HG02970 (cell line): ENCODE results near the gene OXLD1.

Experiments
- ATAC-seq: cut with Tn5 transposase; IDR thresholded peaks from one replicate; pipeline ENCODE4 v1.9.1; 2021; ENCODE audit warnings: mild to moderate bottlenecking, moderate library complexity, moderate number of reproducible peaks; ENCODE audit not compliant: unreplicated experiment, low FRiP score

The OXLD1 gene

DNA sequence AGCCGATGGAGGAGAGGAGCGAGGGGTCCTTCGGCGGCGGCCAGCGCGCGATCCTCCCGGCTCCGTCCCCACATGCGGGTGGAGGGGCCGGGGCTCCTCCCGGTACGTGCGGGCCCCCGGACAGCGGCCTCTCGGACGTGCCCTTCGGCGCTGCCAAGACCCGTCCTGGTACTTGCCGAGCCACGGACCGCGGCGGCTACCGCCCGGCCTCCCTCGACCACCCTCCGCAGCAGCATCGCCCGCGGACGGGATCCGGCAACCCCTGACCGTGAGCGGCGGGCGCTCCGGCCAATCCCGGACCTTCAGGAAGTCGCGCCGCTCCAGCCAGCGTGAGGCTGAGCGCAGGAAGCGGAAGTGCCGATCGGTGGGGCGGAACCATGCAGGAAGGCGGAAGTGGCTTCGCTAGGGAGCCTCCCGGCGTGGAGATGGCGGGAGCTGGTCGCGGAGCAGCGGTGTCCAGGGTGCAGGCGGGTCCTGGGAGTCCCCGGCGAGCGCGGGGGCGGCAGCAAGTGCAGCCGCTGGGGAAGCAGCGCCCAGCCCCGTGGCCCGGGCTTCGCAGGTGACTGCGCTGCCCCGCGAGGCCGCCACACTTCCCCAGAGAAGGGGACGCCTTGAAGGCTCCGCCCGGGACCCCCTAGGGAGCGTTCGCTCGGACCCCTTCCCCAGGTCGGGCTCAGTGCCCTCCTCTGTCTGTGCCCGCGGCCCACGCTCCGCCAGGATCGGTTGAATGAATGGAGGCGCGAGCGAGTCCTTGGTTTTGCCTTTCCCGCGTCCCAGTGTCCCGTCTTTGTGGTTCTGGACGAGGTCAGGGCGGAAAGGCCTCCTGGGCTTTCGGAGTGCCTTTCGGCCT, at the start of gene OXLD1, which contains the start of gene CCDC137:
TSS of gene OXLD1 (minus strand) at position 264 of the 850 bp plus-strand sequence. CDS start at position 236, 28 bp downstream.
TSS of gene CCDC137 (plus strand) at position 396 of the 850 bp plus-strand sequence. CDS start at position 426, 30 bp downstream.
- ATAC-seq = peak; percentile 86

DNA sequence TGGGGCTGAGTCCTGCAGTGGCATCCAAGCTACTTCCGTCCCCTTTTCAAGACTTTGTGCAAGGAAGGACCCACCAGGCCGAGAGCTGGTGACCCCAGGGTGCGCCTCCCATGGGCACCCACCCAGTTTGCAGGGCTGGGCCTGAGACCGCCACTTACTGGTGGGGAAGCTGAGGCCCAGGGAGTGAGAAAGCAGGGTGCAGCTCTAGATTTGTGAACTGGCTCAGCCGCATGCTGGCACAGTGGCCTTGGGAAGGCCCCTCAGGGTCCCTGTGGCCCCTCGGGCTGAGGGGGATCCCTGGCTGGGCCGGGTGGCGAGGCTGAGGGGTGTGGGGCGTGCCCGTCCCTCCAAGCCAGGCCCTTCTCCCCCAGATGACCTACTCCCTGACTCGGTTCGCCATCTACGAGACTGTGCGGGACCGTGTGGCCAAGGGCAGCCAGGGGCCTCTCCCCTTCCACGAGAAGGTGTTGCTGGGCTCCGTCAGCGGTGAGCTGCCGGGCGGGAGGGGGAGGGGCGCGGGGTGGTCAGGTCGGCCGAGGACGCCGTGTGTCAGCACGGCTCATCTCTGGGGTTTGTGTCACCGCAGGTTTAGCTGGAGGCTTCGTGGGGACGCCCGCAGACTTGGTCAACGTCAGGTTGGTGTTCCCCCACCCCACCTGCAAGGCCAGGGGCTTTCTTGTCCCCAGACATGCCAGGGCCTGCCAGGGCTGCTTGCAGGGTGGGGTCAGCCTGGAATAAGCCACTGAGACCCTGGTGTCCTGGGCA, 48.9 kb upstream of the OXLD1 start:
- ATAC-seq = no peak

DNA sequence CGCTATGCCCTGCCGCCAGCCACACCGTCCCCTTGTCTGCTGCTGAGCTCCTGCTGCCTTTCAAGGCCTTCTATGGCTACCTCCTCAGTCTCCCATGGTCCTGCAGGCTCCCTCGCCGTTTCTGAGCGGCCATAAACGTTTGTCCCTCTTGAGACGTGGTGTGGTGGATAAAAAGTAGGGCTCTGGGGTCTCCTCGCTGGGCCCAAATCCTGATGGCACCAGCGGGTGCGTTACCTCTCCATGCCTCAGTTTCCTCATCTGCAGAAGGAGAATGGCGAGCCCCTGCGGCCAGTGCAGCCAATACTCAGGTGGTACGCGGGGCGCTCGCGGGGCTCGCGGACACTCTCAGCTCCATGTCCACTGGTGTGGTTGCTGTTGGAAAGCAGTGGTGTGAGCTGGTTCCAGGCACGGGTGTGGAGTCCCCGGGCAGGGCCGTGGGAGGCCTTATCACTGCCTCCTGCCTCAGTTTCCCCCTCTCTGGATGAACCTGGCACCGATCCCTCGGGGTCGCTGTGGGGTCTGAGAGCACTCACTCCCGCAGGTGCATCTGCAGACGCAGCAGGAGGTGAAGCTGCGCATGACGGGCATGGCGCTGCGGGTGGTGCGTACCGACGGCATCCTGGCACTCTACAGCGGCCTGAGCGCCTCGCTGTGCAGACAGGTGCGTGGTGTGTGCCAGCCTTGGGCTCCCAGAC, 48.2 kb upstream of the OXLD1 start:
- no peak for ATAC-seq

DNA sequence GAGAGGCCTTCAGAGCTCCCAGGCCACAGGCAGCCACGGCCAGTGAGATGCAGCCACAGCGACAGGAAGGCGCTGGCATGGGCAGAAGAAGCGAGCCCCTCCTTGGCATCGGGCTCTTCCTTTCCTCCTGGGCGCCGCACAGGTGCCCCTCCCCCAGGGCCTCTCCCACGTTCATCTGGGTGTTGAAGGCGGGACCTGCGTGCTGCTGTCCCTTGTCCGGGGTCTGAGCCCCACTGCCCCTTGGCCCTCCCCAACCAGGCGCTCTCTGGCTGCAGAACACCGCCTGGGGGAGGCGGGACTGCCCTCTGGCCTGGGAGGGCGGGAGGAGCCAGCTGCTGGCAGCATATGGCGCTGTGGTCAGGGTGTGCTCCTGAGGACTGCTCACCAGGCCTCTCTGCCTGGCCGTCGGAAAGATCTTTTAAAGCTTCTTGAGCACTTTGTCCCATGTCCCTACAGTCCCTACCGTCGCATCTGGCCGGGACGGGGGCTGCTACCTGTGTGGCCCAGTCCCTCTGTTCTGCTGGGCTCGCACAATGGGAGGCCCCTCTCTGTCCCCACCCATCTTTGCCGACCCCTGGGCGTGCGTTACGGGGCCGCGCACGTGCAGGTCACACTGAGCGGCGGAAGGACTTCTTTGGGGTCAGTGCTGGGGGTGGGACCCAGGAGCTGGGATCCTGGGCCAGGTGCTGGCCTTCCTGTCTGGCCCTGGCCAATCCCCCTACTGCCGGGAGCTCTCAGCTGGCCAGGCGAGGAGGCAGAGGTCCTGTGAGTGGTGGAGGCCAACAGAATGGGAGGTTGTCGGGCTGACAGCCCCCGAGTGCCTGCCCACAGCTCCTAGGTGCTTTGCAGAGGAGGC, 47.4 kb upstream of the OXLD1 start:
- no peak for ATAC-seq

DNA sequence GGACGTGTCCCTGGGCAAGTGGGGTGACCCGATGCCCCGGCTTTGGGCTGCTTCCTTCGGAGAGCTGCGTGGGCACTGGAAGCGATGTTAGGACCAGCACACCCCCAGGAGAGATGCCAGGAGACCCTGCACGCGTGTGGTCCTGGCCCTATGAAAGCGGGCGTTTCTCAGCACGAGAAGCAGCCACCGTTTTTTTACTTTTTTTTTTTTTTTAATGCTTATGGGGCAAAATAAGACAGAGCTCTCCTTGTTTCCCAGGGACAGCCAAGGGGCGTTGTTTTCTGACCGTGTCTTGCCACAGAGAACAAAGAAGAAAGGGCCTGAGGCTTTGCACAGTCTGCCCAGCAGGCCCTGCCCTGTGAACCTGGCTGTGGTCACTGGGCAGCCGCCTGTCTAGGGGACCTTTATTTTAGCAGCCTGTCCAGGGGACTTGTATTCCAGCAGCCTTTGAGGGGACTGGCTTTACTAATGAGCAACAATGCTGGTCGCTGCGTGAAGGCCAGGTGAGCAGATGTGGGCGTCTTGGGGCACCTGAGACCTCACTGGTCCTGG, 46.7 kb upstream of the OXLD1 start:
- ATAC-seq = no peak

DNA sequence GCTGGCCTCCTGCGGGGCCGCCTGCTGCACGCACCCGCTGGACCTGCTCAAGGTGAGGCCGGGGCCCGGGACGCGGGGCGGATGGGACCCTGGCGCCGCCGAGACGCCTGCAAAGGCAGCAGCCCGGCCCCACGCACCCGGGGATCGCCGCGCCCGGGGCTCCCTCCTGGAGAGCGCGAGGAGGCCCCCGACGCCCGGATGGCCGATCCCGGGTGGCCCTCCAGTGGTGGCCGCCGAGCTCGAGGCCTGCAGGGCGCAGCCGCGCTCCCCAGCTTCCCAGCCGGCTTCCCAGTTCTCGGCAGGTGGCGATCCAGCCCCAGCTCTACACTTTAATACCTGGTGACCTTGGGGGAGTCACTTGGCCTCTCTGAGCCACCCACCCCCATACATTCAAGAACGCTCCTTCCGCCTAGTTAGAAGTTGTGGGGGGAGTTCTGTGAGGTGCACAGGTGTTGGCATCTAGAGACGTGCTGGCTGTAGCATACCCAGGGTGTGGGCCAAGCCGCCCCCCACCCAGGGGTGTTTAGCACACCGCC, 46.1 kb upstream of the OXLD1 start:
- peak; percentile 24 for ATAC-seq

DNA sequence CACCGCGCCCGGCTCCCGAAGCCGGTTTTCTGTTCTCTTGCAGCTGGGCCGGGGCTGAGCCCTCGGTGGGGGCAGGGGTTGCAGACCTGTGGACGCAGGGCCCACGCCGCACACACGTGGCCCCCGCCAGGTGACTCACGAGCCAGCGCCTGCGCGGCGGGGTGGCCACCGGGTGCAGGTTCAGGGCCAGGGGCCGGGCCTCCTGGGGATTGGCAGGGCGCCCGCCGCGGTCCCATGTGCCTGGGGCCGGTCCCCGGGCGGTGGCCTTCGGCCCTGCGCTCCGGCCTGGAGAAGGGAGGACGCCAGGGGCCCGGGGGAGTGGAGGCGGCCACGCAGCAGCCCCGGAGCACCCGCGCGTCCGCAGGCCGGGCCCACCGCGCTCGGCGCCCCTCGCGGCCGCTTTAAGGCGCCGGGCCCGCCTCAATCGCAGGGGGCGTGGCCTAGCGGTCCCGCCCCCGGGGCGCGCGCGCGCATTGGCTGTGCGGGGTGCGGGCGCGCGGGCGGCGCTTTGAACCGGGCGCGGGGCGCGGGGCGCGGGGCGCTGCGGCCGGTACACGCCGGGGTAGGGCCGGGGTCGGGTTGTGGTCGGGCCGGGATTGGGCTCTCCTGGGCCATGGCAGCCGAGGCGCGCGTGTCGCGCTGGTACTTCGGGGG, 45.5 kb upstream of the OXLD1 start, which contains the start of gene SLC25A10:
TSS of gene SLC25A10 (plus strand) at position 471 of the 654 bp plus-strand sequence. CDS start at position 614, 143 bp downstream.
- peak; percentile 74 for ATAC-seq

DNA sequence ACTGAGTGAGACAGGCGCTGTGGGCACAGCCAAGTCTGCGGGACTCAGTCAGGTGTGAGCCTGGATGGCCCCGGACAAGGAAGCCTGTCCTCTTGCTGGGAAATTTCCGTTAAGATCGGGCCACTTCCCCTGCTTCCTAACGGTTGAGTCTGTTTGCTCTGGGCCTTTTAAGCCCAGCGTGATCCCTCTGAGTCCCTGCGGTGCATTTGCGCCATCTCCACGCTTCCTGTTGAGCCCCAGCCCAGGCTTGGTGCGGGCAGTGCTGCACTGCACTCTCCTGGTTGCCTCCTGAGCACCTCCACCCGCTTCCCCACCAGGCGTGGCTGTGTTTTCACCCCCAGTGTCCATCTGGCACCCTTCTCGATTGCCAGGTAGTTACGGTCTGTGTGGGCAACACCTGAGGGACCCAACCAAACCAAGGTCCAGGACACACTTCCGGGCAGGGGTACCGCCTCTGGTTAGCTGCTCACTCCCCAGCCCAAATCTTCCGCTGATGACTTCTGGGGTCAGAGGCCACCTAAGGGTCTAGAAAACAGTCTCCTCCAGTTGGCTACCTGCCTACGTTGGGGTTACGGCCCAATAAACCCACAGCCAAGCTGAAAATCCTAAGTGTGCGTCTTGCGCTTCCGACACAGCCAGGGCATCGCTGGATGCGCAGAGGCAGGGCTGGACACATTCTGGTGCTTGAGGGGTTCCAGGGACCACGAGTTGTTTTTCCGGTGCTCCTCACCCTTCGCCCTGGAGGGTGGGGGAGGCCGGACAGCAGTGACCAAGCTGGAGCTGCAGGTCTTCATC, 44.3 kb upstream of the OXLD1 start:
- ATAC-seq = no peak

DNA sequence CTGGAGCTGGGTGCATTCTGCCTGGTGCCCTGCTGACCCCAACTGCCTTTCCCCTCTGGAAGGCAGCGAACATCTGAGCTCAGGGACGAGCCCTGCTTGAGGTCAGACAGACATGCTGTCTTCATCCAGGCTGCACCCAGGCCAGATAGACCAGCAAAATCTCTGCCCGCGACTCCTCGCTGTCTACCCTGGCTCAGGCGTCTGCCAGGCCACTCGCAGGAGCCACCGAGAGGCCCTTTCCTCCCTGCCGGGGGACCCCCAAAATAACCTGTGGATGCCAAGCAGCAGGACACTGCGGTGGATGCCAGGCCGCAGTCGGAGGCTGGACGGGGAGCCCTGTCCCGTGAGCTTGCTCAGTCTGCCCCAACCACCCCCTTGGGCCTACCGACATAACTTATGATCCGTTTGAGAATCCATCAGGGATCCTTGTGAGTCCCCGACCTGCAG, 42.4 kb upstream of the OXLD1 start:
- ATAC-seq = no peak

DNA sequence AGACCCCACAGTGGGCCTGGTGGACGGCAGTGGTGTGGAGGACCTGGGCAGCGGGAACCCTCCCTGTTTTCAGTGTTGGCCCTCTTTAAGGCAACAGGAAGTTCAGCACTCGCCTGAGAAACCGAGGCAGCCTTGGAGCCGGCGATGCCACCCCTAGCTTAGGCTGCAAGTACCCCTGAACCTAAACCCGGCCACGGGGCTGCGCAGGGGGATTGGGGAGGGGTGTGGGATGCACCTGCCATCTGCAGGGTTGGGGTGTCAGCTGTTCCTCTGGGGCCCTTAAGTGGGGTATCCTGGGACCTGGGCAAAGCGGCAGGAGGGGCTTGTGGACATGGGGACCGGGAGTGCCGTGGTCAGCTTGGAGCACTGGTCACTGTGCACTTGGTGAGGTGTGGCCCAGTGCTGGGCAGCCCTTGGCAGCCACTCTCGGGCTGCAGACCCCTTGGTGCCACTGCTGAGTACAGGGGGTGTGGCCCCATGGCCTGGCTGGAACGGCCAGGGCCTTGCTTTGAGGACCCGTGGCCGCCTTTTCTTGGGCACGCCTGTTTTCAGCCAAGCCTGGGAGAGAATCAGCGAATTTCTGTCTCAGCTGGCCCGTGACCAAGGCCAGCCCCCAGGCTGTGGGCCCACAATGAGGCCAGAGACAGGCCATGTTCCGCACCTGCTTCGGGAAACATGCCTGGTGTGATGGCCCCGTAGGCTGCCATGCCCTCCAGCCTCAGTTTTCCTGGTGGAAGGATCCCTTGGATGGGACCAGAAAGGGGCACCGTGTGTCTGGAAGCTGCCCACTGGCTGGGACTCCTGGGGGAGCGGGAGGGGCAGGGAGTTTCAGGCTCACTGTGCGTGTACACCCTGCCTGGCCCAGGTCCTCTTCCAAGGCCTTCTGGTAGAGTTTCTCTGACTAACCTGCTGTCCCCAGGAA, 41.6 kb upstream of the OXLD1 start:
- no peak for ATAC-seq

DNA sequence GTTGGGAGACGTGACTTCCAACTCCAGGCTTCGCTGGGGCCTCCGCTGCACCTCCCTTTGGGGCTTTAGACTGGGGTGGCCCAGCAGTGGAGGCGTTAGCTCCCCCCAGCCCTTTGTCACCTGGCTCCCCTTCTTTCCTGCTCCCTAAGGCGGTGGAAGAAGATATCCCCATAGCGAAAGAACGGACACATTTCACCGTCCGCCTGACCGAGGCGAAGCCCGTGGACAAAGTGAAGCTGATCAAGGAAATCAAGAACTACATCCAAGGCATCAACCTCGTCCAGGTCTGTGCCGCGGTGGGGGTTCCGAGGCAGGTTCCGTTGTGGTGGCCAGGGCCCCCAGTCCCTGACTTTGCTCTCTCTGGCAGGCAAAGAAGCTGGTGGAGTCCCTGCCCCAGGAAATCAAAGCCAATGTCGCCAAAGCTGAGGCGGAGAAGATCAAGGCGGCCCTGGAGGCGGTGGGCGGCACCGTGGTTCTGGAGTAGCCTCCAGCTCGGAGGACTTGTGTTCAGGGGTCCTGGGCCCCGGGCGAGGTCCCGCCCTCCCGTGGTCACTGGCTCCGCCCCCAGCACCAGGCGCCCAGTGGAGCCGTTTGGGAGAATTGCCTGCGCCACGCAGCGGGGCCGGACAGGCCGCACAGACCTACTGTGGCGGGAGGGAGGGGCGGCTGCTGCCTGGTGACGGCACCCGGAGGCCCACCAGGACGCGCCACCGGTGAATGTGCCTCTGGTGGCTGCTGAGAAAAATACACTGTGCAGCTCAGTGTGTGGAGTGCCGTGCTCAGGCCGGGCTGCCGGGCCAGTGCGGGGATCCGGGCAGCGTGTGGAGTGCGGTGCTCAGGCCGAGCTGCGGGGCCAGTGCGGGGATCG, 40.6 kb upstream of the OXLD1 start:
- no peak for ATAC-seq

DNA sequence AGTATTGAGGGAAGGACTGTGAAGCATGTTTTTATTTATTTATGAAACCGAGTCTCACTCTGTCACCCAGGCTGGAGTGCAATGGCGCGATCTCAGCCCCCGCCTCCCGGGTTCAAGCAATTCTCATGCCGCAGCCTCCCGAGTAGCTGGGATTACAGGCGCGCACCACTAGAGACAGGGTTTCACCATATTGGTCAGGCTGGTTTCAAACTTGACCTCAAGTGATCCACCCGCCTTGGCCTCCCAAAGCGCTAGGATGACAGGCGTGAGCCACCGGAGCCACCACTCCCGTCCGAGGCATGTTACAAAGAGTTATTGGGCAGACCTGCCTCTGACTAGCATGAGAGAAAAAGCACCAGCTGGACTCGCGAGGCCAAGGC, 39.8 kb upstream of the OXLD1 start:
- no peak for ATAC-seq

DNA sequence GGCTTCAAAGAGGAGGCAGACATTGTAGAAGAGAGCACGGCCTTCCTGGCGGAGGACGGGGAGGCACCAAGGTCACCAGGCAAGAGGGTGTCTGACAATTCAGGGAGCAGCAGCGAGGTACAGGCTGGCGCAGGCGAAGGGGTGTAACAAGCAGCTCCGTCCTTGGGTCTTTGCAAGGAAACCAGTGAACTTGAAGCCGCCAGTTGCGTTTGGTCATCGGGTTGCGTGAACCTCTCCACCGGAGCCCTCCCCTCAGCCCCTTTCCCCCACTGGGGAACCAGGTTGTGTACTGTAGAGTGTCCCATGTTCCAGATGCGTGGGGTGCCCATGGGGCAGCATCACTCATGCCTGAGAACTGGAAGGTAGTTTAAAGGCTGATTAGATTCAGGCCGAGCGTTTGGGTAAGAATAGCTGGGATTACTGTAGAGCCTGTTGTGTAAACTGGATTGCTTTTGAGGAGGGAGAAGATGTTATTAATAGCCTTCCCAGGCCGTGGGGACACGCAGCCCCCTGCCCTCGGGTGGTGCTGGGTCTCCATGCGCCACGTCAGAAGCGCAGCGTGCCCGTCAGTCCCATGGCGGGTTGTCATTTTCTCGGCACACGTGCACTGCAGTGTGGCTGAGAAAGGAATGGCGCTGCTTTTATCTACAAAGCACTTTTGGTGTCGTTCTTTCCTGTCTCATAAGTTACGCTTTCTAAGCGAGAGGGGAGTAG, 39.3 kb upstream of the OXLD1 start:
- no peak for ATAC-seq

DNA sequence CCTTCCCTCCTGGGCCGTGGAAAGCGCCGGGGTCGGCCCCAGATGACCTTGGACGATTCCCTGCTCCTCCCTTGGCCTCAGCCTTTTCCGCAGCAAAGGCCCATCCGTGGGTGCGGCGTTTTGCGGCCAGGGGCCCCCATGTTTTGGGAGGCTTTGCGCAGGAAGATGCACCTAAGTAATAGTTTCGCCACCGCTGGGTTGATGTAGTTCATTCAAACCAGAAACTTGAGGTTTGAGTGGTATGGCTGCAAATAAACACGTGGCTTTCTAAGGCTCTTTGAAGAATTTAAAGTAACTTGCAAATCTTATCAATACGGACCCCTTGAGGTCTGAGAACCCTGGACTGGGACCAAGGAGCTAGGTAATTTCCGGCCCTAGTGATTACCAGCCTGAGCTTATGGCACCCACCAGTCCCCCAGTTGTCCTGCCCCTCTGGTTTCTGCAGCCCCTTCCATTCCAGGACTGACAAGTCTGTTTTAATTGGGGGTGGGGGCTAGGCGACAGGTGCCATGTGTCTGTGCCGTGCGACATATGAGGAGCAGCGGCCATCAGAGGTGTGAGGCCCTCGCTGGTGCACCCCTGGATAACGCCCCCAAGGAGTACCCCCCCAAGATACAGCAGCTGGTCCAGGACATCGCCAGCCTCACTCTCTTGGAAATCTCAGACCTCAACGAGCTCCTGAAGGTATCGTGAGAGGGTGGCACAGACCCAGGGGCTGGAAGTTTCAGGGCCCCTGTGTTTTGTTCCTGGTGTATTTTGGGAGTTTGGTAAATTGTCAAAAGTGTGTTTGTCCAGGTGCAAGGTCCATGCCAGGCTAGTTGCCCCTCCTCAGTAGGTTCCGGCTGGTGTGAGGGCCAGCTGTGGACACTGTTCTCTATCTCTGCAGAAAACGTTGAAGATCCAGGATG, 37.6 kb upstream of the OXLD1 start:
- no peak for ATAC-seq
